Ramos (cell line): ENCODE results near the gene AK8.

Source experiments
- in situ Hi-C: fragments of 300-500 bp; cut with MboI; formaldehyde crosslinking; loops from one replicate; pipeline ENCODE4 v1.14.3; 2022; ENCODE audit warnings: low sequenced_read_pairs; ENCODE audit not compliant: unreplicated experiment

Gene AK8

GRCh38 chr9:132828201-132828770, 49.8 kb downstream of the AK8 start:
- in situ Hi-C loops = no loop called here

- in situ Hi-C loops = no loop called here
Observed at GRCh38 chr9:132827366-132827765, 50.7 kb downstream of the AK8 start.

- in situ Hi-C loops = no loop called here
Observed at GRCh38 chr9:132826621-132827365, 51.3 kb downstream of the AK8 start.

GRCh38 chr9:132826131-132826530, 52.0 kb downstream of the AK8 start:
- in situ Hi-C loops = no loop called here

- in situ Hi-C loops = no loop called here
Observed at GRCh38 chr9:132825430-132825829, 52.7 kb downstream of the AK8 start.

- in situ Hi-C loops = no loop called here
Observed at GRCh38 chr9:132824951-132825350, 53.1 kb downstream of the AK8 start.

- in situ Hi-C loops = no loop called here
Observed at GRCh38 chr9:132824151-132824550, 53.9 kb downstream of the AK8 start.

GRCh38 chr9:132823370-132824145, 54.5 kb downstream of the AK8 start:
- in situ Hi-C loops = no loop called here

GRCh38 chr9:132820169-132820944, 57.7 kb downstream of the AK8 start:
- in situ Hi-C loops = no loop called here

GRCh38 chr9:132818588-132818987, 59.5 kb downstream of the AK8 start:
- in situ Hi-C loops = no loop called here

GRCh38 chr9:132814937-132815336, 63.1 kb downstream of the AK8 start:
- in situ Hi-C loops = no loop called here

GRCh38 chr9:132813115-132813771, 64.8 kb downstream of the AK8 start:
- in situ Hi-C loops = no loop called here

- in situ Hi-C loops = no loop called here
Observed at GRCh38 chr9:132811985-132812384, 66.1 kb downstream of the AK8 start.

GRCh38 chr9:132810314-132810713, 67.8 kb downstream of the AK8 start:
- in situ Hi-C loops = no loop called here

- in situ Hi-C loops = no loop called here
Observed at GRCh38 chr9:132809677-132810271, 68.3 kb downstream of the AK8 start.

GRCh38 chr9:132808645-132809044, 69.4 kb downstream of the AK8 start:
- in situ Hi-C loops = no loop called here

GRCh38 chr9:132806723-132807421, 71.2 kb downstream of the AK8 start:
- in situ Hi-C loops = no loop called here

- in situ Hi-C loops = no loop called here
Observed at GRCh38 chr9:132806306-132806705, 71.8 kb downstream of the AK8 start.
